ENCODE results near the gene SDK1.
"Not testable (repeated sequence)": the region's sequence is repeated elsewhere in the genome, so short reads cannot be mapped to it uniquely, and the experiment has no call there.

The SDK1 gene

GRCh38 chr7:4234498-4234855, 933.4 kb downstream of the SDK1 start:
- no peak for TF ChIP-seq CTCF (IDR thresholded peaks at IDR 0.05)
- DNase-seq (ENCODE audit: low spot score), result no peak
- no peak overlapping the region for H3K27ac ChIP-seq
- no peak overlapping the region for H3K4me3 ChIP-seq

DNA sequence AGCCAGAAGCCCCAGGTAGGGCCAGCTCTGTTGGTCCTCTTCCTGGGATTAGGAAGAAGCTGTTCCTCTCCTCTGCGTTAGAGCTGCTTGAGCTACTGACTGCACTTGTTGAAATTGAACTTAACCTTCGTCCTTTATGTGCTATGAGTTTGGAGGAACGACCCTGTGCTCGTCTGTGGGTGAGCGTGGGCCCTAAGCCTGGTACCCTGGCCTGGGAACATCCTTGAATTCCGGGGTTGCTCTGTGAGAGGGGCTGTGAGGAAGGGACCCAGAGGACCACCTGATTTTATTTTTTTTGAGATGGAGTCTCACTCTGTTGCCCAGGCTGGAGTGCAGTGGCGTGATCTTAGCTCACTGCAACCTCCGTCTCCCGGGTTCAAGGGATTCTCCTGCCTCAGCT, 933.8 kb downstream of the SDK1 start:
- H3K27ac ChIP-seq, result no peak overlapping the region
- H3K4me3 ChIP-seq, result no peak overlapping the region
- TF ChIP-seq CTCF (IDR thresholded peaks at IDR 0.05), result no peak
- DNase-seq (ENCODE audit: low spot score), result no peak

DNA sequence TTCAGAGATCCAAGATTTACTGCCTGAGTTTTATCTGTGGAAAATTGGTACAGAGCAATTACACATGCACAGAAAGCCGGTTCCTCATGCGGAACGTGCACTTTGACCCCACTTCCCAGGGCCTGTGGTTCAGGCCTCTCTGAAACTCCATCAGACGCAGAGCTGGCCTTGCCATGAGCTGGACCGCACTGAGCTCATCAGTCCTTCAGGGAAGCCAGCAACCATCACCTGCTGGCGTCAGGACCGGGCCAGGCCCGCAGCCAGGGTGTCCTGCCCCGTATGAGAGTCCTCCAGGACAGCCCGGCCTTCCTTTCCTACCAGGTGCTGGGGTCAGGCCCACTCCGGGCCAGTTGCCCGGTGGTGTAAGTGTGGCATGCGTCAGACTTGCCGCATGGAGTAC, 934.5 kb downstream of the SDK1 start:
- no peak for TF ChIP-seq CTCF (IDR thresholded peaks at IDR 0.05)
- H3K27ac ChIP-seq, result no peak overlapping the region
- H3K4me3 ChIP-seq, result no peak overlapping the region
- no peak for DNase-seq (ENCODE audit: low spot score)

GRCh38 chr7:4236389-4236788, 935.3 kb downstream of the SDK1 start:
- H3K4me3 ChIP-seq, result no peak overlapping the region
- no peak for DNase-seq (ENCODE audit: low spot score)
- no peak for TF ChIP-seq CTCF (IDR thresholded peaks at IDR 0.05)
- H3K27ac ChIP-seq, result no peak overlapping the region

DNA sequence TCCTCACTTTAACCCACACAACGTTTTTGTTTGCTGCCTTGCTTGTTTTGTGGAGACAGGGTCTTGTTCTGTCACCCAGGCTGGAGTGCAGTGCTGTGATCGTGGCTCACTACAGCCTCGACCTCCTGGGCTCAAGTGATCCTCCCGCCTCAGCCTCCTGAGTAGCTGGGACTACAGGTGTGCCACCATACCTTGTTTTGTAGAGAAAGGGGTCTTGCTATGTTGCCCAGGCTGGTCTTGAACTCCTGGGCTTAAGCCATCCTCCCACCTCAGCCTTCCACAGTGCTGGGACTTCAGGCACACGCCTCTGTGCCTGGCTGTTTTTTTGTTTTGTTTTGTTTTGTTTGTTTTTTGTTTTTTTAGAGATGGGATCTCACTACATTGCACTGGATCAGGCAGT, 935.8 kb downstream of the SDK1 start:
- not testable (repeated sequence) for H3K27ac ChIP-seq; DNase-seq (ENCODE audit: low spot score); H3K4me3 ChIP-seq

- no peak for DNase-seq (ENCODE audit: low spot score)
- no peak for TF ChIP-seq CTCF (IDR thresholded peaks at IDR 0.05)
- Histone ChIP-seq H3K4me3 (no peak overlapping the region), H3K27ac (no peak overlapping the region)
These were observed 936.5 kb downstream of the SDK1 start for GRCh38 chr7:4237296-4238235.

GRCh38 chr7:4238861-4239260, 937.8 kb downstream of the SDK1 start:
- H3K4me3 ChIP-seq, result no peak overlapping the region
- no peak overlapping the region for H3K27ac ChIP-seq
- no peak for DNase-seq (ENCODE audit: low spot score)
- TF ChIP-seq CTCF (IDR thresholded peaks at IDR 0.05), result no peak
